A673 (cell line): ENCODE results near the gene PTPN1.

ENCODE experiments used
- EZH2 ChIP-seq: fragments of 200-600 bp; sonication (generic); IDR thresholded peaks from 2 replicates; pipeline ENCODE4 v1.6.1; 2017; ENCODE audit warnings: borderline replicate concordance, low read depth, mild to moderate bottlenecking, mixed read lengths, antibody characterized with exemption, low read length; ENCODE audit not compliant: poor library complexity, severe bottlenecking
- TF ChIP-seq, protein P1 (sequence below): fragments of 300-800, 200-600 bp; sonication (generic); conservative IDR thresholded peaks from 2 replicates; pipeline ENCODE4 v1.5.1; 2017; ENCODE audit warnings: low read depth, mild to moderate bottlenecking, antibody characterized with exemption, low read length, moderate library complexity, mixed read lengths

DNA sequence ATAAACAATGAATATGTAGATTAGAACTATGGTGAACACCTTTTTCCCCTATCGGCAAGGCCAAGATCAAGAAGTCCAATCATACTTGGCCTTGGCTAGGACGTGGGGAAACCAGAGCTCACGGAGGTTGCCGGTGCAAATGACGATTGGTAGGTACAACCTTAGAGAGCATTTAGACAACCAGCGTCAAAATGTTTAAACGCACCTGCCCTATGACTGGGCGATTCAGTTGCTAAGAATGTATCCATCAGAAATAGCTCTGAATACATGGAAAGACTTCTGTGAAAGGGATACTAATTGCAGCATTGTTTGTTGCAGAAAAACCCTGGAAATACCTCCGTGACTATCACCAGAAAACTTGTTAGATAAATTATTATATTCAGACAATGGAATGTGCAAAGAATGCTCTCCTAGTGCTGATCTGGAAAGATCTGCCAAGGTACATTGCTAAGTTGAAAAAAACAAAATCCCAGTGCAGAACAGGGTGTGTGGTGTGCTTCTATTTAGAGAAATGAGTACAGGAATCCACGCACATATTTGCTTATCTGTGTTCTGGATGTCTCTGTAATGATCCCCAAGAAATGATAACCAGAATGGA lies 48.0 kb upstream of the PTPN1 start:
- TF ChIP-seq, protein P1, sequence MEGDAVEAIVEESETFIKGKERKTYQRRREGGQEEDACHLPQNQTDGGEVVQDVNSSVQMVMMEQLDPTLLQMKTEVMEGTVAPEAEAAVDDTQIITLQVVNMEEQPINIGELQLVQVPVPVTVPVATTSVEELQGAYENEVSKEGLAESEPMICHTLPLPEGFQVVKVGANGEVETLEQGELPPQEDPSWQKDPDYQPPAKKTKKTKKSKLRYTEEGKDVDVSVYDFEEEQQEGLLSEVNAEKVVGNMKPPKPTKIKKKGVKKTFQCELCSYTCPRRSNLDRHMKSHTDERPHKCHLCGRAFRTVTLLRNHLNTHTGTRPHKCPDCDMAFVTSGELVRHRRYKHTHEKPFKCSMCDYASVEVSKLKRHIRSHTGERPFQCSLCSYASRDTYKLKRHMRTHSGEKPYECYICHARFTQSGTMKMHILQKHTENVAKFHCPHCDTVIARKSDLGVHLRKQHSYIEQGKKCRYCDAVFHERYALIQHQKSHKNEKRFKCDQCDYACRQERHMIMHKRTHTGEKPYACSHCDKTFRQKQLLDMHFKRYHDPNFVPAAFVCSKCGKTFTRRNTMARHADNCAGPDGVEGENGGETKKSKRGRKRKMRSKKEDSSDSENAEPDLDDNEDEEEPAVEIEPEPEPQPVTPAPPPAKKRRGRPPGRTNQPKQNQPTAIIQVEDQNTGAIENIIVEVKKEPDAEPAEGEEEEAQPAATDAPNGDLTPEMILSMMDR = no peak
- no peak for TF ChIP-seq EZH2
